Stimulated activated CD8-positive, alpha-beta memory T cell treated with anti-CD3 and anti-CD28 coated beads, Interleukin-4, amount 100 ng/mL, for 1 hour (primary cell): ENCODE data around the gene TMEM115.

Source experiments
- DNase-seq, 2 donors: peaks; one replicate each; pipeline ENCODE4 v3.0.0-alpha.2; 2020; ENCODE audit warnings: low read depth in 2 of 2, low spot score in 1 of 2

TMEM115 gene, protein sequence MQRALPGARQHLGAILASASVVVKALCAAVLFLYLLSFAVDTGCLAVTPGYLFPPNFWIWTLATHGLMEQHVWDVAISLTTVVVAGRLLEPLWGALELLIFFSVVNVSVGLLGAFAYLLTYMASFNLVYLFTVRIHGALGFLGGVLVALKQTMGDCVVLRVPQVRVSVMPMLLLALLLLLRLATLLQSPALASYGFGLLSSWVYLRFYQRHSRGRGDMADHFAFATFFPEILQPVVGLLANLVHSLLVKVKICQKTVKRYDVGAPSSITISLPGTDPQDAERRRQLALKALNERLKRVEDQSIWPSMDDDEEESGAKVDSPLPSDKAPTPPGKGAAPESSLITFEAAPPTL

GRCh38 chr3:50358911-50359759, at the start of gene TMEM115:
TMEM115 (minus strand) TSS chr3:50359521; CDS start chr3:50359063, 458 bp downstream.
- DNase-seq = peak; percentile 80 to 90

DNA sequence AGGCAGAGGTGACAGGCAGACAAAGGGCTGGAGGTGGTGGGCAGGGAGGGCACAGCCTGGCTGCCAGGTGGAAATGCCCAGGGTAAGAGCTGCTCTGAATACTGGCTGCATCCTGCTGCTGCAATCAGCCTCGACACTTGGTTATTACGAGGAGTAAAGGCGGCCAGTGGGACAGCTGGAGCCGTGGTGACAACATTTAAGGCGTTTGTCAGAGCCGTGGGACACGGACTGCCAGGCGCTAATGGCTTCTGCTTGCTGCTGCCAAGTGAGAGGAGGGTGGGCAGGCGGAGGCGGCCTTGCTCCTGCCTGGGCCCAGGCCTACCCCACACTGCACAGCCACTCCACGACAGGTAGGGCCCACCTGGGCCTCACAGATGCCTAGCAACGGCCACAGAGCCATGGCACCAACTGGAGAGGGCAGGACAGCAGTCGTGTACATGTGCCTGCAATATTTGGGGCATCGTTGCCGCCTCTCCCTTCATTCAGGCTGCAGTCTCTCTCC, 49.2 kb upstream of the TMEM115 start:
- DNase-seq = no peak

DNA sequence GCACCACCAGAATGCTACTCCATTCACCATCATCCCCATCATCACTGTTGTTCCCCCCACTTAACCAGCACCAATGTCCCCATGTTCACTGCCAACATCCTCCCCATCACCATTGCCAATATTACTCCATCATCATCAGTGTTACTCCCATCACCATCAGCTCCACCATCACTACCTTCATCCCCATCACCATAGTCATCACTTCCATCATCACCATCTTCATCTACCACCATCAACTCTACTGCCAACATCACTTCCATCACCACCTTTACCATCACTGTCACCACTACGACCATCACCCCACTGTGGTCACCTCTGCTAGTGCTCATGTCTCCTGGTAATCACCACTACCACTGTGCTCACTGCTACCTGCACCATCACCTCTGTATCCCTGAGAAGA, 47.2 kb upstream of the TMEM115 start:
- no peak for DNase-seq

- no peak for DNase-seq
Measured at GRCh38 chr3:50405249-50405648, 45.9 kb upstream of the TMEM115 start.

GRCh38 chr3:50401978-50402595, 42.8 kb upstream of the TMEM115 start:
- DNase-seq = no peak

DNA sequence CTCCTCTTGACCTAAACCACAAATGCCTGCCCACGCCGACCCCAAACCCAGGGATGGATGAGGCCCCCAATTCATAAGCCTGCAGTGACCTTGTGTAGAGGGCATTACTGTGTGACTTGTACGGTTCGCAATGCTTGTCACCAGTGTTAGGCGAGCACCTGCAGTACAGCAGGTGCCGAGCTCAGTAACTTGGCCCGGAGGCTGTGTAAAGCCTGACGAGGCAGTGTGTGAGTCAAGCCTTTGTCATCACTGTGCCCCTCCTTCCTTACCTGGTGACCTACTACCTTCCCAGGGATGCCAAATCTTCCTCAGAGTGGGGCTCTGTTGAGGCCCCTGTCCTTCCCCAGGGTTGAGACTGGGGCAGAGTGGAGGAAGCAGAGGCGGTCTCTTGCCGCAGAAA, 37.2 kb upstream of the TMEM115 start:
- DNase-seq = no peak

- DNase-seq = no peak
Measured at GRCh38 chr3:50395070-50395860, 35.9 kb upstream of the TMEM115 start.

- no peak for DNase-seq
Measured at GRCh38 chr3:50393061-50393460, 33.7 kb upstream of the TMEM115 start.

- DNase-seq = no peak
Measured at GRCh38 chr3:50392101-50392715, 32.9 kb upstream of the TMEM115 start.

GRCh38 chr3:50390508-50391224, 31.3 kb upstream of the TMEM115 start:
- no peak for DNase-seq

DNA sequence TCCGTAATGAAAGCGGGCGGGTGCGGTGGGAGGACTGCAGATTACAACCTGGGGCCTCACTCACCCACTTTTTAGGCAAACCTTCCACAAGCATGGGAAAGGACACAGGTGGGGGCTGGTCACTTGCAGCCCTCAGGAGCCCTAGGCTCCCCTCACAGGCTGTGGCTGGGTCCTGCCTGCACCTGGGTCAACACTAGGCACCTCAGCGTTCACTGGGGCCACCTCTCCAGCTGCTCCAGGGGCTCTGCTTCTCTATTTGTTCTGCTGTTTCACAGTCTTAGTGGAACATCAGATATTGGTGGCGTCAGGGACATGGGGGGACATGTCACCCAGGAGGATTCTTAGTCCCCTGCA, 30.1 kb upstream of the TMEM115 start:
- DNase-seq = no peak

DNA sequence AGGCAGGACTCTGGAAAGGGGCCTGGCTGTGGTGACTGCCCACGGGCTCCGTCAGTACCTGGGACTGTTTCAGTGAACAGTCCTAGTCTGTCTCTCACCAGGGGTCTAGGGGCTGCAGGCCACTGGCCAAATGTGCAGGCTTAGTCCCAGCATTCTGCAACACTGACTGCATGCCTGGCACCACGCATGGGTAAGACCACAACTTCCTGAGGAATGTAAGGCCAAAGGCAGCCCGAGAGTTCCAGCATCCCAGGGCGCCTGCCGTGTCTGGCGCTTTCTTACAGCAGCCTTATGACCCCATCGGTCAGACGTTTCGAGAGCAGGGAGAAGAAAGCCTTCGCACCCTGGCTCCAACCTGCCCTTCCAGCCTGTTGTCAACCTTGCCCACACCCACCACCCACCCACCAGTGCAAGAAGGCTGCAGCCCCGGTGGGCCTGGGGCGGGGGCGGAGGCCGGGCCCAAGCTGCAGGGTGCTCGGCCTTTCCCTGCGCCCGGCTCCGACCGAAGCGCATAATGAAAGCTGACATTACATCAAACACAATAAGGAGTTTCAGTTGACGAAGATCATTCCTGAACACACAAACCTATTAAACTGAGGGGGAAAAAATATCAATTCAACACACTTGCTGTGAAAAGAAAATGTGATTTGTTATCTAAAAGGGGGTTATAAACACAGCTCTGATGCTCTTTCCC, 29.5 kb upstream of the TMEM115 start:
- DNase-seq = no peak

- no peak for DNase-seq
Measured at GRCh38 chr3:50388016-50388719, 28.8 kb upstream of the TMEM115 start.

- no peak for DNase-seq
Measured at GRCh38 chr3:50385754-50386153, 26.4 kb upstream of the TMEM115 start.

GRCh38 chr3:50383750-50384149, 24.4 kb upstream of the TMEM115 start:
- no peak for DNase-seq

GRCh38 chr3:50382722-50383121, 23.4 kb upstream of the TMEM115 start:
- DNase-seq = no peak

DNA sequence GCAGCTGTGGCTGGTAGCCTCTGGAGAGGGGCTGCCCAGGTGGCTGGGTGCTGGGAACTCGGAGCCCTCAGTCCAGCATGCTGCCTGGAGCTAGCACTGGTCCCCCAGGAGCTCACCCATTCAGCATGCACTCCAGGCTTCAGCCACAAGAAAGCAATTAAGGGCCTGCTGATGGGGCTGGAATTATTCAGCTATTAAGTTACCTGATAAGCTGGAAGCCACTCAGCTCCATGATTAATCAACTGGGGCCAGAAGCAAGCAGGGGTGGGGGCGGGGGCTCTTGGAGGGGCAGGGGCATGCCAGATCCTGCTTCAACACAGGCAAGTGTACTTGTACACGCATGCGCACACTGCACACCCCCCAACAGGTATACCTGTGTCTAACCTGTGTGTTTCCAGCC, 22.1 kb upstream of the TMEM115 start:
- no peak for DNase-seq

GRCh38 chr3:50380405-50381085, 21.2 kb upstream of the TMEM115 start:
- DNase-seq = no peak
